ENCODE measurements around the gene PADI3. TPM values are rescaled to one million over a fixed set of nuclear protein-coding genes. Genes with fewer than 3 reads are reported as not detected.

PADI3 gene
- total RNA-seq, 1 experiment from 2014 or later: 0.61 TPM

DNA sequence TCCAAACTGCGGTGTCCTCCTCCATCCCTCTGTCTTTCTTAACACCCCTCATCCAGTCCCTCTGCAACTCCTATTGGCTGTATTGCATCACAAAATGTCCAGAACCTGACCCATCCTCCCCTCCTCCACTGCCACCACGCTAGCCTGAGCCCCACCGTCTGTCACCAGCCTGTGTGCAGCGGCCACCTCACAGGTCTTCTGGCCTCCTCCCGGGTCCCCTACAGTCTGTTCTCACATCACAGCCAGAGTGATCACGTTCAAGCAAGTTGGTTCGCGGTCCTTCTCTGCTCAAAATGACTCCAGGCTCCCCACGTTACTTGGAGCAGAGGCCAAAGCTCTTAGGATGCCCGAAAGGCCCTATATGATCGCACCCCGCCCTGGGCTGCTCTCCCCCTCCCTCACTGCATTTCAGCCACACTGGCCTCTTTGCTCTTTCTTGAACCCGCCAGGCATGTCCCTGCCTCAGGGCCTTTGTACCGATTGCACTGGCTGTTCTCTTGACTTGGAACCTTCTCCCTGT is 56.7 kb downstream of the PADI3 start:
- peaks cover 6% of the 10 kb centered on the region for H3K27me3 Mint-ChIP-seq (ENCODE audit: low read depth)
- H3K4me1 Mint-ChIP-seq: peaks cover 29% of the 10 kb centered on the region
- peaks cover 14% of the 10 kb centered on the region for H3K36me3 Mint-ChIP-seq
- H3K27ac Mint-ChIP-seq: no peak overlapping the region
- H3K4me3 Mint-ChIP-seq: no peak overlapping the region
- DNase-seq (ENCODE audit: low spot score) (no peak), ATAC-seq (no peak)
- ChIA-PET POLR2A (no interaction called here), CTCF (no interaction called here)
- peaks cover 16% of the 10 kb centered on the region for H3K9me3 Mint-ChIP-seq
- TF ChIP-seq JAZF1 (CRISPR knock-in tag; IDR thresholded peaks at IDR 0.05): no peak
- no peak for TF ChIP-seq GRHL2 (CRISPR knock-in tag; IDR thresholded peaks at IDR 0.05; ENCODE audit: insufficient replicate concordance, severe bottlenecking)
- TF ChIP-seq SOX15 (CRISPR knock-in tag; IDR thresholded peaks at IDR 0.05): no peak
- TF ChIP-seq, protein P1, sequence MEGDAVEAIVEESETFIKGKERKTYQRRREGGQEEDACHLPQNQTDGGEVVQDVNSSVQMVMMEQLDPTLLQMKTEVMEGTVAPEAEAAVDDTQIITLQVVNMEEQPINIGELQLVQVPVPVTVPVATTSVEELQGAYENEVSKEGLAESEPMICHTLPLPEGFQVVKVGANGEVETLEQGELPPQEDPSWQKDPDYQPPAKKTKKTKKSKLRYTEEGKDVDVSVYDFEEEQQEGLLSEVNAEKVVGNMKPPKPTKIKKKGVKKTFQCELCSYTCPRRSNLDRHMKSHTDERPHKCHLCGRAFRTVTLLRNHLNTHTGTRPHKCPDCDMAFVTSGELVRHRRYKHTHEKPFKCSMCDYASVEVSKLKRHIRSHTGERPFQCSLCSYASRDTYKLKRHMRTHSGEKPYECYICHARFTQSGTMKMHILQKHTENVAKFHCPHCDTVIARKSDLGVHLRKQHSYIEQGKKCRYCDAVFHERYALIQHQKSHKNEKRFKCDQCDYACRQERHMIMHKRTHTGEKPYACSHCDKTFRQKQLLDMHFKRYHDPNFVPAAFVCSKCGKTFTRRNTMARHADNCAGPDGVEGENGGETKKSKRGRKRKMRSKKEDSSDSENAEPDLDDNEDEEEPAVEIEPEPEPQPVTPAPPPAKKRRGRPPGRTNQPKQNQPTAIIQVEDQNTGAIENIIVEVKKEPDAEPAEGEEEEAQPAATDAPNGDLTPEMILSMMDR (IDR thresholded peaks at IDR 0.05): no peak
- TF ChIP-seq RELA (CRISPR knock-in tag; IDR thresholded peaks at IDR 0.05; ENCODE audit: borderline replicate concordance): no peak
- TF ChIP-seq ATF1 (CRISPR knock-in tag; IDR thresholded peaks at IDR 0.05): no peak

DNA sequence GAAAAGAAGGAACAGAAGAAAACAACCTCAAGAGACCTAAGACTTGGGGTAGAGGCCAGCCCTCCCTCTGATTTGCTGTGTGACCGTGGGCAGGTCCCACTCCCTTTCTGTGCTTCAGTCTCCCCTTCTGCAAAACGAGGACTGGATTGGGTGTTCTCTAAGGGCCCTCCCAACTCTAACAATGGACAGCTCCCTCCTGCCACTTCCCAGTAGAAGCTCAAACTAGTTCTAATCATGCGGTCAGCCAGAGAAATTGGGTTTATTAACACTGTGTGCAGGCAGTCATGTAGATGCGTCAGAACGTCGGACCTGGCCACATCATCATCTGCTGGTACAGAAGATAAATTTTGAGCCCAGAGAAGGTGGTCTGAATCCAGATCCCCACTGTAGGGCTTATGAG is 57.5 kb downstream of the PADI3 start:
- no peak for DNase-seq (ENCODE audit: low spot score)
- Mint-ChIP-seq H3K9me3 (peaks cover 16% of the 10 kb centered on the region), H3K27ac (no peak overlapping the region), H3K36me3 (peaks cover 11% of the 10 kb centered on the region), H3K27me3 (ENCODE audit: low read depth) (peaks cover 6% of the 10 kb centered on the region), H3K4me1 (peaks cover 29% of the 10 kb centered on the region), H3K4me3 (no peak overlapping the region)
- POLR2A ChIA-PET: no interaction called here
- no peak for ATAC-seq
- TF ChIP-seq ATF1 (CRISPR knock-in tag; IDR thresholded peaks at IDR 0.05) (no peak), CBFB (CRISPR knock-in tag; IDR thresholded peaks at IDR 0.05; ENCODE audit: low read depth) (no peak), NR3C1 (CRISPR knock-in tag; conservative IDR thresholded peaks at IDR 0.05; ENCODE audit: low read depth) (no peak), IRF2 (CRISPR knock-in tag; IDR thresholded peaks at IDR 0.05; ENCODE audit: borderline replicate concordance, low read depth) (no peak)
- TF ChIP-seq, protein P2, sequence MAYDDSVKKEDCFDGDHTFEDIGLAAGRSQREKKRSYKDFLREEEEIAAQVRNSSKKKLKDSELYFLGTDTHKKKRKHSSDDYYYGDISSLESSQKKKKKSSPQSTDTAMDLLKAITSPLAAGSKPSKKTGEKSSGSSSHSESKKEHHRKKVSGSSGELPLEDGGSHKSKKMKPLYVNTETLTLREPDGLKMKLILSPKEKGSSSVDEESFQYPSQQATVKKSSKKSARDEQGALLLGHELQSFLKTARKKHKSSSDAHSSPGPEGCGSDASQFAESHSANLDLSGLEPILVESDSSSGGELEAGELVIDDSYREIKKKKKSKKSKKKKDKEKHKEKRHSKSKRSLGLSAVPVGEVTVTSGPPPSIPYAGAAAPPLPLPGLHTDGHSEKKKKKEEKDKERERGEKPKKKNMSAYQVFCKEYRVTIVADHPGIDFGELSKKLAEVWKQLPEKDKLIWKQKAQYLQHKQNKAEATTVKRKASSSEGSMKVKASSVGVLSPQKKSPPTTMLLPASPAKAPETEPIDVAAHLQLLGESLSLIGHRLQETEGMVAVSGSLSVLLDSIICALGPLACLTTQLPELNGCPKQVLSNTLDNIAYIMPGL (CRISPR knock-in tag; IDR thresholded peaks at IDR 0.05): no peak
- TF ChIP-seq, protein P3, sequence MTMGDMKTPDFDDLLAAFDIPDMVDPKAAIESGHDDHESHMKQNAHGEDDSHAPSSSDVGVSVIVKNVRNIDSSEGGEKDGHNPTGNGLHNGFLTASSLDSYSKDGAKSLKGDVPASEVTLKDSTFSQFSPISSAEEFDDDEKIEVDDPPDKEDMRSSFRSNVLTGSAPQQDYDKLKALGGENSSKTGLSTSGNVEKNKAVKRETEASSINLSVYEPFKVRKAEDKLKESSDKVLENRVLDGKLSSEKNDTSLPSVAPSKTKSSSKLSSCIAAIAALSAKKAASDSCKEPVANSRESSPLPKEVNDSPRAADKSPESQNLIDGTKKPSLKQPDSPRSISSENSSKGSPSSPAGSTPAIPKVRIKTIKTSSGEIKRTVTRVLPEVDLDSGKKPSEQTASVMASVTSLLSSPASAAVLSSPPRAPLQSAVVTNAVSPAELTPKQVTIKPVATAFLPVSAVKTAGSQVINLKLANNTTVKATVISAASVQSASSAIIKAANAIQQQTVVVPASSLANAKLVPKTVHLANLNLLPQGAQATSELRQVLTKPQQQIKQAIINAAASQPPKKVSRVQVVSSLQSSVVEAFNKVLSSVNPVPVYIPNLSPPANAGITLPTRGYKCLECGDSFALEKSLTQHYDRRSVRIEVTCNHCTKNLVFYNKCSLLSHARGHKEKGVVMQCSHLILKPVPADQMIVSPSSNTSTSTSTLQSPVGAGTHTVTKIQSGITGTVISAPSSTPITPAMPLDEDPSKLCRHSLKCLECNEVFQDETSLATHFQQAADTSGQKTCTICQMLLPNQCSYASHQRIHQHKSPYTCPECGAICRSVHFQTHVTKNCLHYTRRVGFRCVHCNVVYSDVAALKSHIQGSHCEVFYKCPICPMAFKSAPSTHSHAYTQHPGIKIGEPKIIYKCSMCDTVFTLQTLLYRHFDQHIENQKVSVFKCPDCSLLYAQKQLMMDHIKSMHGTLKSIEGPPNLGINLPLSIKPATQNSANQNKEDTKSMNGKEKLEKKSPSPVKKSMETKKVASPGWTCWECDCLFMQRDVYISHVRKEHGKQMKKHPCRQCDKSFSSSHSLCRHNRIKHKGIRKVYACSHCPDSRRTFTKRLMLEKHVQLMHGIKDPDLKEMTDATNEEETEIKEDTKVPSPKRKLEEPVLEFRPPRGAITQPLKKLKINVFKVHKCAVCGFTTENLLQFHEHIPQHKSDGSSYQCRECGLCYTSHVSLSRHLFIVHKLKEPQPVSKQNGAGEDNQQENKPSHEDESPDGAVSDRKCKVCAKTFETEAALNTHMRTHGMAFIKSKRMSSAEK (CRISPR knock-in tag; IDR thresholded peaks at IDR 0.05; ENCODE audit: borderline replicate concordance): no peak
- CTCF ChIA-PET: no interaction called here

DNA sequence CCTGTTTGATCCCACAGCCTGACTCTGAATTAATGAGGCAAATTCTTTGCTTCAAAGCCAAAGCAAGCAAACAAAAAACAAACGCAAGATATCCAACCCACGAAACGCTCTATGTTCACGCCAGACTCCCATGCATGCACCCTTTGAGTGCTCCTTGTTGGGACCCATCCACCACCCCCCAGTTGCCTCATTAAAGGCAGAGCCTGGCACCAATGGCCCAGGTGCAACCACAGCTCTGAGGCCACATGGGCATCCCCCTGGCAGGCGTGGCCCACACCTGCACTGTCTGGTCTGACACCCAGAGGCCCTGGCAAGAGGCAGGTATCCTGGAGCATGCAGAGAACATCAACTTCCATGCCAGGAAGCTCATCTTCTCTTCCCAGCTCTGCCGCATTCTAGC is 58.0 kb downstream of the PADI3 start:
- Mint-ChIP-seq H3K27me3 (ENCODE audit: low read depth) (peaks cover 6% of the 10 kb centered on the region), H3K36me3 (peaks cover 8% of the 10 kb centered on the region), H3K9me3 (peaks cover 12% of the 10 kb centered on the region), H3K4me3 (no peak overlapping the region), H3K27ac (no peak overlapping the region), H3K4me1 (peaks cover 29% of the 10 kb centered on the region)
- DNase-seq (ENCODE audit: low spot score): no peak
- ATAC-seq: no peak
- ChIA-PET POLR2A (no interaction called here), CTCF (interaction anchor here (1.4 kb wide), 1 partner anchor 33 kb away, joined by 3 read pairs; no protein-coding TSS in a partner anchor)
- TF ChIP-seq ETV6 (CRISPR knock-in tag; IDR thresholded peaks at IDR 0.05) (no peak), SMAD3 (CRISPR knock-in tag; IDR thresholded peaks at IDR 0.05; ENCODE audit: borderline replicate concordance) (no peak), CREB1 (CRISPR knock-in tag; IDR thresholded peaks at IDR 0.05) (no peak), TEAD1 (CRISPR knock-in tag; IDR thresholded peaks at IDR 0.05) (no peak), GABPB1 (CRISPR knock-in tag; IDR thresholded peaks at IDR 0.05) (no peak), NFATC4 (CRISPR knock-in tag; IDR thresholded peaks at IDR 0.05) (no peak), ZNF396 (CRISPR knock-in tag; IDR thresholded peaks at IDR 0.05; ENCODE audit: borderline replicate concordance) (no peak), NR2C2 (CRISPR knock-in tag; IDR thresholded peaks at IDR 0.05) (no peak)
- TF ChIP-seq, protein P4, sequence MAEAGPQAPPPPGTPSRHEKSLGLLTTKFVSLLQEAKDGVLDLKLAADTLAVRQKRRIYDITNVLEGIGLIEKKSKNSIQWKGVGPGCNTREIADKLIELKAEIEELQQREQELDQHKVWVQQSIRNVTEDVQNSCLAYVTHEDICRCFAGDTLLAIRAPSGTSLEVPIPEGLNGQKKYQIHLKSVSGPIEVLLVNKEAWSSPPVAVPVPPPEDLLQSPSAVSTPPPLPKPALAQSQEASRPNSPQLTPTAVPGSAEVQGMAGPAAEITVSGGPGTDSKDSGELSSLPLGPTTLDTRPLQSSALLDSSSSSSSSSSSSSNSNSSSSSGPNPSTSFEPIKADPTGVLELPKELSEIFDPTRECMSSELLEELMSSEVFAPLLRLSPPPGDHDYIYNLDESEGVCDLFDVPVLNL (CRISPR knock-in tag; IDR thresholded peaks at IDR 0.05; ENCODE audit: borderline replicate concordance, low read depth): no peak
- TF ChIP-seq, protein P3 (CRISPR knock-in tag; IDR thresholded peaks at IDR 0.05; ENCODE audit: borderline replicate concordance): no peak

All from WTC11 (cell line).